ENCODE results near the gene LUZP2.

DNA sequence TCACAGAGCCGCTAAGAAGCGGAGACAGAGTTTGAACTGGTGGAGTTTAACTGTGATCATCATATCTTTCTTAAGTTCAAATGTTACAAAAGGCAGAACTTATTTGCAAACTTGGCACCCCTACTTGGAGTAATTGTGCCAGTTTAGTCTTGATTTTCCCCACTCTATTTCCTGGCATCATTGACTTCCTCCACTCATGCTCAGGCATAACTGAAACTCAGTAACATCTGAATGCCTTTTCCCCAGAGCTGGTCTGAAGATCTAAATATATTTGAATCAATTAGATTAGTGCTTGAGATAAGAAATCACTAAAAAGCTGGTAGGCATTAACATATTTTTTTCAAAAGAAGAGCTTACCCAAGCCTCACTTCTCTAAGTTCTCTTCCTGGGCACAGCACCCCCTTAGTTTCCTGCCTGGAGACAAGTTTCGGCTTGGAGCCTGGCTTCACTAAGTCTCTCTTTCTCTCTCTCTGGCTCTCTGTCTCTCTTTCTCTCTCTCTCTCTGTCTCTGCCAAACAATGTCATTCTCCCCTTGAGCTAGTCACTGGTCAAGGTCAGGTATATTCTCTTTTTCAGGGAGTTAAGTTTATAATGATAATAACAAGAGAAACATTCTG lies 190.8 kb downstream of the LUZP2 start:
- TF ChIP-seq CTCF (IDR thresholded peaks at IDR 0.05) (no peak), ZFX (IDR thresholded peaks at IDR 0.05; ENCODE audit: borderline replicate concordance) (no peak)

All from 22Rv1 (cell line).